Measurements from ENCODE around the gene MYL7.
"Not testable (repeated sequence)": the region's sequence is repeated elsewhere in the genome, so short reads cannot be mapped to it uniquely, and the experiment has no call there.

MYL7 gene

DNA sequence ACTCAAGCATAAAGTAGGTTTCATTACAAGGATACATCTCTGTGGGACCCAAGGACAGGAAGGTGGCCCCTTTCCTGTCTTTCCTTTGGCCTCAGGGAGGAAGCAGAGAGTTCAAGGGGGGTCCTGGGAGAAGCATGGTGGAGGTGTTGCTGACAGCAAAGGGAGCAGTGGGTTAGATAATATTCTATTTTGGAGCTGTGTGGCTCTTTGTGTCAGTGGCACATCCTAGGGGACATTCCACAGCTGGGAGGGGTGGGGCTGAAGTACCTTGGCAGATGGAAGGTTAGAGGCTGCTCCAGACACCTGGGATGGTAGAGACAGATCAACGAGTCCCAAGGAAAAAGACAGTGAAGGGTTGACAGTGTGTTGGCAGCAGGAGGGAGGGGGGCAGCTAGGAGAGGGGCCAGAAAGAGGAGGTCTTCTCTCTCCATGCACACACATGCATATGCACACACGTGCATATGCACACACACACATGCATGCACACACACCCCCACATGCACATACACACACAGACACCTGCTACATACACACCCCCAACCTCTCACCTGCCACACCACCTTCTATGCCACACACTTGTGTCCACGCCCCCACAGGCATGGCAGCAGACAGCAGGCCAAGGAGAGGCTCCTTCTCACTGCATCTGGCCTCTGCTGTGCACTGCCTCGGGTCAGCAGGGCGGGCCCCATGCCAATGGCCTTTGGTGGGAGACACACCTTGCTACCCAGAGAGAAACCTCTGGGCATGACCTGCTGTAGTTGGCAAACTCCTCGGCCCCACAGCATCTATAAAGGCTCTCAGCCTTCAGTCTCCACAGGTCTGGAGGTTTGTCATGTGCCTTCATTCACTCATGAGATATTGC lies 12.2 kb downstream of the MYL7 start:
- FAIRE-seq: no peak

DNA sequence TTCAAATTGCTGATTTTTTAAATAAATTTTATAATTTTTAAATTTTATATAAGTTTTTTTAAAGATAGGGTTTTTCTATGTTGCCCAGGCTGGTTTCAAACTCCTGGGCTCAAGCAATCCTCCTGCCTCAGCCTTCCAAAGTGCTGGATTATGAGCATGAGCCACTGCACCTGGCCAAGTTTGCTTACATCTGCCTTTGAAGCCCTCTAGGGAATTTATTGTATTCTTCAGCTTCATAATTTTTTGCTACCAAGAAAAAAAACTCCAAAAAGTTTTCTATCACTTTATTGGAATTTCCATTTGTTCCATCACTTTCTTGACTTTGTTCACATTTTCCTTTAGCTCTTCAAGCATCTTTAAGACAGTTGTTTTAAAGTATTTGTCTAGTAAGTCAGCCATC lies 14.0 kb downstream of the MYL7 start:
- no peak for FAIRE-seq

GRCh38 chr7:44126574-44126973 lies 14.6 kb downstream of the MYL7 start:
- not testable (repeated sequence) for FAIRE-seq

- FAIRE-seq: no peak
These were observed 16.3 kb downstream of the MYL7 start for GRCh38 chr7:44124822-44125202.

- FAIRE-seq: no peak
These were observed 17.7 kb downstream of the MYL7 start, which contains the start of gene POLD2 for GRCh38 chr7:44123190-44124003. Gene POLD2 (minus strand): TSS chr7:44123548. CDS start chr7:44122053, 1,495 bp downstream.

GRCh38 chr7:44122529-44122928 lies 18.6 kb downstream of the MYL7 start:
- FAIRE-seq: no peak

- FAIRE-seq: no peak
These were observed 19.2 kb downstream of the MYL7 start for GRCh38 chr7:44121761-44122420.

DNA sequence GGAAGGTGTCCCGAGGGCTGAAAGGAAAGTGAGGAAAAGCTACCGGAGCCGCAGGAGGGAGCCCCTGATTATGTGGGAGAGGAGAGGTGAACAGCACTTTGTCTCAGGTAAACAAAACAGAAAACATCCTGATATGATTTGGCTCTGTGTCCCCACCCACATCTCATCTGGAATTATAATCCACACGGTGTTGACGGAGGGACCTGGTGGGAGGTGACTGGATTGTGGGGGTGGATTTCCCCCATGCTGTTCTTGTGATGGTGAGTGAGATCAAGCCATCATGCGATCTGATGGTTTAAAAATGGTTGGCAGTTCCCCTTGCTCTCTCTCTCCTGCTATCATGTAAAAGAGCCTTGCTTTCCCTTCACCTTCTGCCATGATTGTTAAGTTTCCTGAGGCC lies 20.7 kb downstream of the MYL7 start:
- FAIRE-seq: no peak

DNA sequence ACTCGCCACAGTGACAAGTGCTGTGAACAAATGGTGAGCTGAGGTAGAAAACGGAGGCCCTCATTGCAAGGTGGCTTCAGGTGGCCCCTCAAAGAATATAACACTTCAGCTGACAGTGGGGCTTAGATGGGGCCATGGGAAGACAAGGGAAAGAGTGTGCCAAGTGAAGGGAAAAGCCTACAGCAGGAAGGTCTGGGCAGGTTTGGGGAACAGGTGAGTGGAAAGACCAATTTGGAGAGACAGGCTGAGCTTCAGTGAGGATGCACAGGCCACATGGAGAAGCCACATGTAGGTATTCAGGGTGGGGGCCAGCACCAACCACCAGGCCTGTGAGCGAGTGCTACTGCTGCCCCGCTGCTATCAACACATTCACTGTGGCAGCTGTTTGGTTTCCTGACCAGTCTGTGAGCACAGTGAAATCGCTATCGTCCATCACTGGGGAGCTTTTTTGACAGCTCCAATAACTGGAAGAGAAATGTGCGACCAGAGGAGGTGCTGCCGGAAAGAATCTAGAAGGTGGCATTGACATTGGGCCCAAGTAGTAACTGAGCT lies 21.2 kb downstream of the MYL7 start:
- no peak for FAIRE-seq

GRCh38 chr7:44117801-44118429 lies 23.2 kb downstream of the MYL7 start:
- FAIRE-seq: no peak

DNA sequence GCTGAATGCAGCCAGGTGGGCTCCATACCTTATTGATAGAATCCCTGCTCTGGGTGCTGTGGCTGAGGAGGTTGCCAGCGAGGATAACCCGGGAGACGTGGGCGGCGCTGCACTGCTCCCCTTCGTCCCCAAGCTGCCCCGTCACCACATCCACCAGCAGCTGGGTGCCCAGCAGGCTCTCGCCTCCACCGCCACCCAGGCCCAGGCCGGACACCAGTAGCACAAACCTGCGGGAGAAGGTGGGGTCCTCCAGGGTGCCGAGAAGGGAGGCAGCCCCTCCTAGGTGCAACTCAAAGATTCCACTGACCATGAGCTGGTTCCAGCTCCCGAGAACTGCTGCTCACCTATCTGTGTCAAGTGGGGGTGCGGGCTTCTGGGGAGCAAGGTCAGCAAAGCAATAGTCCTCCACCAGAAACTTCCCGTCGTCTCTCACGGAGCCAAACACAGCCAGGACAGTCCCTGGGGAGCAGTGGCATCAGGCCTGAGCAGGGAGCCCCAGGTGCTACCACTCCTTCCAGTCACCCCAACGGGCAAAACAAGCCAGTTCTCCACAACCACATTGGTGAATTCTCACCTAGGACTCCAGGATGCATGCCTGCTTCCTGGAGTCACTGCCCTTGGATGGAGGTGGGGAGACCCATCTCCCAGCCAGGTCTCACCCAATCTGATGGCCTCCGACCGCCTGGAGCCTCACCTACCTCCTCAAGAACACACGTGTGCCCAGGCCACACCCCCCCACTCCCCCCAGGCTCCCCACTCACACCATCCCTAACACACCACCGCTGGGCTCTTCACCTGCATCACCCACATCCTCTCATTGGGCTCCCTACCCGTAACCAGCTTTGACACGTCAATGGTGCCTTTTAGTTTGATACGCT lies 24.1 kb downstream of the MYL7 start:
- FAIRE-seq: no peak

DNA sequence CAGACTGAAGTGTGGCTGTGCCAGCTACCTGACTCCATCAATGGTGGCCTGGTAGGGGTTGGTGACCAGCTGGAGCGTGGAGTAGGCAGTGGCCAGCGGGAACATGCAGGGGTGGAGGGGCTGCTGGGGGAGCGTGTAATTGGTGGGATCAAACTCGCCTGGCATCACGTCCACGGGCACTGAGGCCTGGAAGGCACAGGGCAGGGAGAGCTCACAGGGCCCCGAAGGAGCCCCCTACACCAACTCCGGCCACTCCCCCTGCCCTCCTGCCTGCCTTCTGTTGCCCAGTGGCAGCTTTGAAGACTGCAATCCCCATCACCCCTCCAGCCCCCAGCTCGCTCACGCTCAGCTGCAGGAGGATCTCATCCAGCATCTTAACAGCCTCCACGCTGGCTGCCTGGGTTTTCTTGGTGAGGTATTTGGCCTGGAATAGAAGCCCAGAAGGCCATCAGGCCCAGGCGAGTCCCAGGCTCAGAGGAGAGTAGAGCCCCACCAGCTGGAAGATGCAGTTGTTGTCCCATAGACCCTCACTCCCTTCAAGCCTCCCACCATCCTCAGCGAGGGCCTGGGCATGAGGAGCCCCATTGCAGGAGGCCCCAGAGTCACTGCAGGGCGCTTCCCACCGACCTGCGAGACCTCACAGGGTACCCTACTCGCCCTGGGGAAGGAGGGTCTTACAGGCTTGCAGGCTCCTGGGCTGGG lies 24.9 kb downstream of the MYL7 start:
- FAIRE-seq: no peak

DNA sequence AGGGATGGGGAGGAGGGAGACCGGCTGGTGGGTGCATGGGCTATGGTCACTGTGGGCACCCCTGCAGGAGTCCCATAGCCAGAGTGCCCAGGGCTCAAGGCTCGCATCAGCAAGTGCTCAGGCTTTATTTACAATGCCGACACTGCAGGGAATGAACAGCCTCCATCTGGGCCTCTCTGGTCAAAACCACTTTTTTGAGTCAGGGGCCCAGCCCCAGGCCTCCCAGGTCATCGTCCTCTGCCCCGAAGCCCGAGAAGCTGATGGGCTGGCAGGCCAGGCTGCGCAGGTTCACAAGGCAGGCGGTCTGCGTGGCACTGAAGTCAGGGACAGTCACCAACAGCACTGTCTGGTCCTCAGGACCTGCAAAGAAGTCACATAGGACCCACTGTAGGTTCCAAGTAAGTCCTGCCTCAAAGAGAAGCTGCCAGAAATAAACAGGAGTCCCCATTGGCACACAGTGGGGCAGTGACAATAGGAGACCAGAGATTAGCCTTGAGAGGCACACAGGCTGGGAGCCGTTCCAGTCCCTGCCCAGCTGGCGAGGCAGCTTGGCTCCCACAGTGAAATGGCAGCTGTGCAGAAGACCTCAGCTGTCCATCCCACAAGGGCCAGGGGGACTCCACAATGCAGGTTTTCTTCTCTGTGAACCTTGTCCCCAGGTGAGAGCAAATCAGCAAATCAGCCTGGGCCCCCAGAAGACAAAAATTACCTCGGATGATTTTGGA lies 26.4 kb downstream of the MYL7 start:
- FAIRE-seq: no peak

GRCh38 chr7:44113764-44114354 lies 27.3 kb downstream of the MYL7 start:
- no peak for FAIRE-seq

- no peak for FAIRE-seq
These were observed 28.0 kb downstream of the MYL7 start for GRCh38 chr7:44112997-44113763.

GRCh38 chr7:44112231-44112996 lies 28.7 kb downstream of the MYL7 start:
- no peak for FAIRE-seq

GRCh38 chr7:44111761-44112160 lies 29.4 kb downstream of the MYL7 start:
- no peak for FAIRE-seq
